ENCODE data around the gene CNPY1. TPM values are rescaled to one million over a fixed set of nuclear protein-coding genes. Genes with fewer than 3 reads are reported as not detected.

The CNPY1 gene
- polyA plus RNA-seq, 2 of the 4 experiments (the other 2 are of a cell fraction) = not detected

DNA sequence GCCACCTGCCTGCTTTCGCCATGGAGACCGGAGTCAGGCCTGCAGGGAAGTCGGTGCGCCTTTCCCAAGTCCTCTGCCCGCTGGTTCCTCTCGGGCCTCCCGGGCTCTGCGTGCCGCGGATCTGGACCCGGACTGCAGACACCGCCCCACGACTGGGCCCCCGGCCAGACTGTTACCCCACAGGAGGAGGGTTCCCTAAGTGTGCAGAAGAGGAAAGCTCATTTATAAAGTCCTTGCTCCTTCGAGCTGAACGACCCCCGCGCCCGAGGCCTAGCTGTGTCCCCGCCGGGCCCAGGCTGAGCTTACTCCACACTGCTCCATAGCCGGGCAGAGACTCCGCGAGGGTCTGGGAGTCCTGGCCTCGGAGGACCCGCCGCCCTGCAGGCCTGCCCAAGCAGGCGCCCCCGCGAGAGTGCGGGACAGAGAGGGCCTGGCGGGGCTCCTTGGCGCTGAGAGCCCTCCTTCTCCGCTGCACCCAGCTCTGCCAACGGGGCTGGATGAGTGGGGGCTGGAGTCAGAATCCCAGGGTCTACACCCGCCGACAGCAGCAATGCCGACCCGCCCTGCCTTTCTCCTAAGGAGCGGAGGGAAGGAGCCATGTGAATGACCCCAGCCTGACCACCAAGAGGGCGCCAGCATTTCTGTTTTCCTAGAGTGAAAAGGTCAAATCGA, 80.1 kb downstream of the CNPY1 start:
- no peak for ATAC-seq
- 83% methylated on average over 29 of the region's 42 CpGs for WGBS (ENCODE audit: missing lambda C conversion rate)
- H3K9me3 ChIP-seq = no peaks in the 10 kb centered on the region
- no peak for FAIRE-seq
- H3K4me1 ChIP-seq = no peaks in the 10 kb centered on the region
- H3K4me3 ChIP-seq = no peak overlapping the region
- no peak overlapping the region for H3K4me2 ChIP-seq
- no peak for DNase-seq (ENCODE audit: low read depth in 1 of 2, low spot score in 1 of 2)
- ChIA-PET CTCF (interaction anchor here (0.6 to 1.5 kb wide), 4 partner anchors 14 to 1809 kb away, joined by 3 read pairs; no protein-coding TSS in a partner anchor), POLR2A (no interaction called here)
- TF ChIP-seq PHF8 (IDR thresholded peaks at IDR 0.05; ENCODE audit: borderline replicate concordance, low read depth) (no peak), CHD4 (IDR thresholded peaks at IDR 0.05; ENCODE audit: borderline replicate concordance) (no peak), KDM5A (IDR thresholded peaks at IDR 0.05) (no peak), CBX2 (IDR thresholded peaks at IDR 0.05; ENCODE audit: borderline replicate concordance, low read depth) (no peak)
- no peak overlapping the region for H3K27ac ChIP-seq

- H3K4me2 ChIP-seq = no peak overlapping the region
- no peaks in the 10 kb centered on the region for H3K4me1 ChIP-seq
- no peak for DNase-seq (ENCODE audit: low read depth in 1 of 2, low spot score in 1 of 2)
- no peak for FAIRE-seq
- no peak overlapping the region for H3K4me3 ChIP-seq
- ChIA-PET CTCF (interaction anchor here (0.6 to 0.7 kb wide), 2 partner anchors 1789 to 1810 kb away, joined by 3 read pairs; no protein-coding TSS in a partner anchor), POLR2A (no interaction called here)
- 81% methylated on average over 9 of the region's 9 CpGs for WGBS (ENCODE audit: missing lambda C conversion rate)
- ATAC-seq = no peak
- TF ChIP-seq ZFP36 (IDR thresholded peaks at IDR 0.05; ENCODE audit: borderline replicate concordance, partially characterized antibody) = no peak
- no peak for TF ChIP-seq RARB (CRISPR knock-in tag; IDR thresholded peaks at IDR 0.05)
- TF ChIP-seq ZNF302 (CRISPR knock-in tag; IDR thresholded peaks at IDR 0.05) = no peak
- TF ChIP-seq, protein P1, sequence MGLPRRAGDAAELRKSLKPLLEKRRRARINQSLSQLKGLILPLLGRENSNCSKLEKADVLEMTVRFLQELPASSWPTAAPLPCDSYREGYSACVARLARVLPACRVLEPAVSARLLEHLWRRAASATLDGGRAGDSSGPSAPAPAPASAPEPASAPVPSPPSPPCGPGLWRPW (IDR thresholded peaks at IDR 0.05) = no peak
- TF ChIP-seq, protein P2, sequence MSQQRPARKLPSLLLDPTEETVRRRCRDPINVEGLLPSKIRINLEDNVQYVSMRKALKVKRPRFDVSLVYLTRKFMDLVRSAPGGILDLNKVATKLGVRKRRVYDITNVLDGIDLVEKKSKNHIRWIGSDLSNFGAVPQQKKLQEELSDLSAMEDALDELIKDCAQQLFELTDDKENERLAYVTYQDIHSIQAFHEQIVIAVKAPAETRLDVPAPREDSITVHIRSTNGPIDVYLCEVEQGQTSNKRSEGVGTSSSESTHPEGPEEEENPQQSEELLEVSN (IDR thresholded peaks at IDR 0.05; ENCODE audit: borderline replicate concordance, low read depth) = no peak
- no peak for TF ChIP-seq RNF2 (IDR thresholded peaks at IDR 0.05; ENCODE audit: borderline replicate concordance, low read depth)
- no peak overlapping the region for H3K27ac ChIP-seq
- no peaks in the 10 kb centered on the region for H3K9me3 ChIP-seq
Observed at GRCh38 chr7:155465761-155466141, 80.6 kb downstream of the CNPY1 start.

DNA sequence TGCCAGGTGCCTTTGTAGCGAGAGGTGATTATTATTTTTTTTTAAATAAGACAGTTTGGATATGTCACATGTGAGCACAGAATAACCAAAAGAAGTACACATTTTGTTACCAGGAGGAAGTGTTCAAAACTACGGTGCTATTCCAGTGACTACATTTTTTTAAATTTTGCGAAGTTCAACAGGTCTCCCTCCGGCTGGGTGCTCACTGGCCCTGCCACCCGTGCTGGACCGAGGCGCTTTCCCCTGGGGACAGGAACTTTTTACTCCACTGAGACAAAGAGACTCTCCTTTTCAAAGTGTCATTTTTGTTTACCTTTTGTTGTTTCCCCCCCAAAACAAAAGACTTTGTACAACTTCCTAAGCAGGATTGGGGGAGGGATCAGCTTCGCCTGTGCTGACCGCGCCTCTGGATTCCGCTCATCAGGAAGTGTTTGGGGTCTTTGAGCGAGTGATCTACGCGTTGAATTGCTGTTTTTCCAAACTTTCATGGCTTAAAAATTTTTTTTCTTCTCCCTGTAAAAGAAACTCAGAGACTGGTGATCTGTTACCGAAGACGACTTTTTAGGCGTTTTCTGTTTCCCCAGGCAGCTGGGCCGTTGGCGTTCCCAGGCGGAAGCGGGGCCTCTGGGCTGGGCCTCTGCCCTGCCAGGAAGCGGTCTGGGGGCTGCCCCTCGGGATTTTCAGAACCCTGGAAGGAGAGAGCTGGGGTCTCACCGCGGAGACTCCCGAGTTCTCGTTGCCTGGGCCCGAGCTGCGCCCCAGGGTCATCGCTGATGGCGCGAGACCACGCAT, 81.2 kb downstream of the CNPY1 start:
- FAIRE-seq = no peak
- Histone ChIP-seq H3K4me1 (no peaks in the 10 kb centered on the region), H3K9me3 (no peaks in the 10 kb centered on the region), H3K4me3 (no peak overlapping the region), H3K27ac (no peak overlapping the region), H3K4me2 (no peak overlapping the region)
- TF ChIP-seq, protein P3, sequence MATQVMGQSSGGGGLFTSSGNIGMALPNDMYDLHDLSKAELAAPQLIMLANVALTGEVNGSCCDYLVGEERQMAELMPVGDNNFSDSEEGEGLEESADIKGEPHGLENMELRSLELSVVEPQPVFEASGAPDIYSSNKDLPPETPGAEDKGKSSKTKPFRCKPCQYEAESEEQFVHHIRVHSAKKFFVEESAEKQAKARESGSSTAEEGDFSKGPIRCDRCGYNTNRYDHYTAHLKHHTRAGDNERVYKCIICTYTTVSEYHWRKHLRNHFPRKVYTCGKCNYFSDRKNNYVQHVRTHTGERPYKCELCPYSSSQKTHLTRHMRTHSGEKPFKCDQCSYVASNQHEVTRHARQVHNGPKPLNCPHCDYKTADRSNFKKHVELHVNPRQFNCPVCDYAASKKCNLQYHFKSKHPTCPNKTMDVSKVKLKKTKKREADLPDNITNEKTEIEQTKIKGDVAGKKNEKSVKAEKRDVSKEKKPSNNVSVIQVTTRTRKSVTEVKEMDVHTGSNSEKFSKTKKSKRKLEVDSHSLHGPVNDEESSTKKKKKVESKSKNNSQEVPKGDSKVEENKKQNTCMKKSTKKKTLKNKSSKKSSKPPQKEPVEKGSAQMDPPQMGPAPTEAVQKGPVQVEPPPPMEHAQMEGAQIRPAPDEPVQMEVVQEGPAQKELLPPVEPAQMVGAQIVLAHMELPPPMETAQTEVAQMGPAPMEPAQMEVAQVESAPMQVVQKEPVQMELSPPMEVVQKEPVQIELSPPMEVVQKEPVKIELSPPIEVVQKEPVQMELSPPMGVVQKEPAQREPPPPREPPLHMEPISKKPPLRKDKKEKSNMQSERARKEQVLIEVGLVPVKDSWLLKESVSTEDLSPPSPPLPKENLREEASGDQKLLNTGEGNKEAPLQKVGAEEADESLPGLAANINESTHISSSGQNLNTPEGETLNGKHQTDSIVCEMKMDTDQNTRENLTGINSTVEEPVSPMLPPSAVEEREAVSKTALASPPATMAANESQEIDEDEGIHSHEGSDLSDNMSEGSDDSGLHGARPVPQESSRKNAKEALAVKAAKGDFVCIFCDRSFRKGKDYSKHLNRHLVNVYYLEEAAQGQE (IDR thresholded peaks at IDR 0.05) = no peak
- WGBS (ENCODE audit: missing lambda C conversion rate) = 83% methylated on average over 33 of the region's 33 CpGs
- ATAC-seq = no peak
- POLR2A ChIA-PET = no interaction called here
- no peak for DNase-seq (ENCODE audit: low read depth in 1 of 2, low spot score in 1 of 2)
- CTCF ChIA-PET = no interaction called here

DNA sequence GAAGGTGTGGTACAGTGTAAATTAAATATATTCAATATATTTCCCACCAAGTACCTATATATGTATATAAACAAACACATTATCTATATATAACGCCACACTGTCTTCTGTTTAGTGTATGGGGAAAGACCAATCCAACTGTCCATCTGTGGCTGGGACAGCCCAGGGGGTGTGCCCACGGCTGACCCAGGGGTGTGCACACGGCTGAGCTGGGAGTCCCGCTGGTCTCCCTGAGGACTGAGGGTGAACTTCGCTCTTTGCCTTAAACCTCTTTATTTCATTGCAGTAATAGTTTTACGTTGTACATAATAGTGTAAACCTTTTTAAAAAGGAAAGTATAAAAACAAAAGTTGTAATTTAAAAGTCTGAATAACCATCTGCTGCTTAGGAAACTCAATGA, 82.2 kb downstream of the CNPY1 start:
- no peak overlapping the region for H3K27ac ChIP-seq
- no peak overlapping the region for H3K4me3 ChIP-seq
- ChIA-PET POLR2A (no interaction called here), CTCF (no interaction called here)
- no peaks in the 10 kb centered on the region for H3K9me3 ChIP-seq
- ATAC-seq (peak in 1 of 2 experiments; percentile 77; a peak in 3 of 6 replicates), FAIRE-seq (no peak), DNase-seq (ENCODE audit: low read depth in 1 of 2, low spot score in 1 of 2) (no peak)
- 35% methylated on average over 6 of the region's 6 CpGs for WGBS (ENCODE audit: missing lambda C conversion rate)
- H3K4me2 ChIP-seq = no peak overlapping the region
- no peaks in the 10 kb centered on the region for H3K4me1 ChIP-seq
- TF ChIP-seq CBX2 (IDR thresholded peaks at IDR 0.05; ENCODE audit: borderline replicate concordance, low read depth) (no peak), EP300 (IDR thresholded peaks at IDR 0.05) (no peak), RARB (CRISPR knock-in tag; IDR thresholded peaks at IDR 0.05) (no peak), SMC3 (IDR thresholded peaks at IDR 0.05) (no peak), ZFP36 (IDR thresholded peaks at IDR 0.05; ENCODE audit: borderline replicate concordance, partially characterized antibody) (no peak), HEYL (CRISPR knock-in tag; IDR thresholded peaks at IDR 0.05) (no peak), POLR2A (IDR thresholded peaks at IDR 0.05; ENCODE audit: low read length) (no peak), NR3C1 (IDR thresholded peaks at IDR 0.05) (no peak), PBX3 (IDR thresholded peaks at IDR 0.05) (no peak)
